Loucy (cell line): ENCODE measurements around the gene EFHB.
"Not testable (repeated sequence)": the region's sequence is repeated elsewhere in the genome, so short reads cannot be mapped to it uniquely, and the experiment has no call there.

Experiments used
- H2AFZ ChIP-seq: fragments of 200-600 bp; sonication (generic); 2 replicates; pipeline ENCODE4 v1.6.0; 2016; ENCODE audit warnings: antibody characterized with exemption, mild to moderate bottlenecking, low read length, moderate library complexity
- H3F3A ChIP-seq: fragments of 200-600 bp; 2 replicates; pipeline ENCODE4 v1.6.0; 2016; ENCODE audit warnings: antibody characterized with exemption, low read depth, mild to moderate bottlenecking
- H3K27me3 ChIP-seq: fragments of 200-600 bp; sonication (generic); 2 replicates; pipeline ENCODE4 v1.6.1; 2014; ENCODE audit warnings: low read length, mild to moderate bottlenecking; ENCODE audit not compliant: insufficient read depth, poor library complexity, severe bottlenecking
- H3K36me3 ChIP-seq: fragments of 200-600 bp; sonication (generic); 2 replicates; pipeline ENCODE4 v1.6.1; 2016; ENCODE audit warnings: low read length; ENCODE audit not compliant: insufficient read depth
- H3K4me1 ChIP-seq: fragments of 200-600 bp; sonication (generic); 2 replicates; pipeline ENCODE4 v1.5.1; 2014; ENCODE audit warnings: low read length, mild to moderate bottlenecking; ENCODE audit not compliant: insufficient read depth, poor library complexity, severe bottlenecking
- H3K4me2 ChIP-seq: fragments of 200-600 bp; sonication (generic); 2 replicates; pipeline ENCODE4 v1.6.0; 2014; ENCODE audit warnings: antibody characterized with exemption, low read length, low read depth, mild to moderate bottlenecking; ENCODE audit not compliant: poor library complexity, severe bottlenecking
- H3K4me3 ChIP-seq: fragments of 200-600 bp; sonication (generic); 2 replicates; pipeline ENCODE4 v1.5.1; 2014; ENCODE audit warnings: low read length, mild to moderate bottlenecking, mixed read lengths; ENCODE audit not compliant: poor library complexity, severe bottlenecking
- H3K79me2 ChIP-seq: fragments of 200-600 bp; sonication (generic); 2 replicates; pipeline ENCODE4 v1.6.1; 2014; ENCODE audit warnings: low read length; ENCODE audit not compliant: insufficient read depth
- H3K9ac ChIP-seq: fragments of 200-600 bp; sonication (generic); 2 replicates; pipeline ENCODE4 v1.6.0; 2014; ENCODE audit warnings: mild to moderate bottlenecking, low read depth, low read length, moderate library complexity; ENCODE audit not compliant: poor library complexity, severe bottlenecking
- H3K9me2 ChIP-seq: fragments of 200-600 bp; sonication (generic); replicated peaks from 2 replicates; pipeline ENCODE4 v1.6.1; 2016; ENCODE audit warnings: low read depth, low read length, mixed read lengths
- H3K9me3 ChIP-seq: fragments of 200-600 bp; sonication (generic); 2 replicates; pipeline ENCODE4 v1.6.1; 2014; ENCODE audit warnings: mild to moderate bottlenecking, antibody characterized with exemption, low read length, low read depth; ENCODE audit not compliant: insufficient read depth
- H4K20me1 ChIP-seq: fragments of 200-600 bp; sonication (generic); 2 replicates; pipeline ENCODE4 v1.6.0; 2014; ENCODE audit warnings: antibody characterized with exemption, low read length, mild to moderate bottlenecking; ENCODE audit not compliant: insufficient read depth, poor library complexity, severe bottlenecking
- CTCF ChIP-seq: fragments of 200-600 bp; sonication (generic); conservative IDR thresholded peaks from 2 replicates; pipeline ENCODE4 v1.5.1; 2014; ENCODE audit warnings: mild to moderate bottlenecking, antibody characterized with exemption, low read length
- EZH2phosphoT487 ChIP-seq: fragments of 200-600 bp; IDR thresholded peaks from 2 replicates; pipeline ENCODE4 v1.6.1; 2018; ENCODE audit warnings: antibody characterized with exemption, mild to moderate bottlenecking, moderate library complexity, borderline replicate concordance

EFHB gene

GRCh38 chr3:19891740-19892139, 42.3 kb downstream of the EFHB start:
- H3K9me2 ChIP-seq: no peaks in the 10 kb centered on the region
- no peaks in the 10 kb centered on the region for H3K27me3 ChIP-seq
- H3F3A ChIP-seq: no peaks in the 10 kb centered on the region
- no peaks in the 10 kb centered on the region for H4K20me1 ChIP-seq
- no peak overlapping the region for H3K4me3 ChIP-seq
- no peaks in the 10 kb centered on the region for H3K79me2 ChIP-seq
- TF ChIP-seq CTCF: no peak
- no peak for TF ChIP-seq EZH2phosphoT487
- H3K9me3 ChIP-seq: no peaks in the 10 kb centered on the region
- H3K4me2 ChIP-seq: no peak overlapping the region
- no peaks in the 10 kb centered on the region for H3K4me1 ChIP-seq
- no peak overlapping the region for H3K9ac ChIP-seq
- H3K36me3 ChIP-seq: no peaks in the 10 kb centered on the region
- H2AFZ ChIP-seq: no peak overlapping the region

GRCh38 chr3:19888428-19889152, 45.4 kb downstream of the EFHB start:
- Histone ChIP-seq H3K9me2 (no peaks in the 10 kb centered on the region), H3F3A (no peaks in the 10 kb centered on the region), H3K4me1 (no peaks in the 10 kb centered on the region), H3K9ac (no peak overlapping the region), H3K4me3 (no peak overlapping the region), H2AFZ (no peak overlapping the region), H3K27me3 (no peaks in the 10 kb centered on the region), H3K4me2 (no peak overlapping the region), H3K36me3 (no peaks in the 10 kb centered on the region), H3K79me2 (no peaks in the 10 kb centered on the region), H4K20me1 (no peaks in the 10 kb centered on the region), H3K9me3 (no peaks in the 10 kb centered on the region)
- TF ChIP-seq EZH2phosphoT487: no peak
- no peak for TF ChIP-seq CTCF

- not testable (repeated sequence) for H3K9ac ChIP-seq, H3K4me3 ChIP-seq, H2AFZ ChIP-seq, H3K27me3 ChIP-seq, H4K20me1 ChIP-seq, H3K4me1 ChIP-seq, H3K9me3 ChIP-seq, H3K9me2 ChIP-seq, H3K4me2 ChIP-seq, H3F3A ChIP-seq, H3K79me2 ChIP-seq, H3K36me3 ChIP-seq
Measured at GRCh38 chr3:19887122-19887521, 46.9 kb downstream of the EFHB start.

GRCh38 chr3:19886404-19886803, 47.6 kb downstream of the EFHB start:
- Histone ChIP-seq H3K79me2 (no peaks in the 10 kb centered on the region), H2AFZ (no peak overlapping the region), H3K4me2 (no peak overlapping the region), H3K4me3 (no peak overlapping the region), H3F3A (no peaks in the 10 kb centered on the region), H3K4me1 (no peaks in the 10 kb centered on the region), H3K27me3 (no peaks in the 10 kb centered on the region), H3K36me3 (no peaks in the 10 kb centered on the region), H3K9me2 (no peaks in the 10 kb centered on the region), H3K9me3 (no peaks in the 10 kb centered on the region), H3K9ac (no peak overlapping the region), H4K20me1 (no peaks in the 10 kb centered on the region)
- no peak for TF ChIP-seq EZH2phosphoT487
- no peak for TF ChIP-seq CTCF
